Medulla oblongata (tissue), 1 donor: Measurements from ENCODE around the gene FRMPD4.
A peak's percentile ranks its signal among the peaks of the same experiment; 100 is the strongest.
"Not testable (repeated sequence)": the region's sequence is repeated elsewhere in the genome, so short reads cannot be mapped to it uniquely, and the experiment has no call there.

Experiments used
- DNase-seq: peaks from one replicate; pipeline ENCODE4 v3.0.0-alpha.2; 2015; ENCODE audit errors: extremely low spot score

FRMPD4 gene

DNA sequence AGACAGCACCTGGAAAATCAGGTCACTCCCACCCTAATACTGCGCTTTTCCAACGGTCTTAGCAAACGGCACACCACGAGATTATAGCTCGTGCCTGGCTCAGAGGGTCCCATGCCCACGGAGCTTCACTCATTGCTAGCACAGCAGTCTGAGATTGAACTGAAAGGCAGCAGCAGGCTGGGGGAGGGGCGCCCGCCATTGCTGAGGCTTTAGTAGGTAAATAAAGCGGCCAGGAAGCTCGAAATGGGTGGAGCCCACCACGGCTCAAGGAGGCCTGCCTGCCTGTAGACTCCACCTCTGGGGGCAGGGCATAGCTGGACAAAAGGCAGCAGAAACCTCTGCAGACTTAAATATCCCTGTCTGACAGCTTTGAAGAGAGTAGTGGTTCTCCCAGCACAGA is 399.8 kb downstream of the FRMPD4 start:
- DNase-seq: not testable (repeated sequence)

DNA sequence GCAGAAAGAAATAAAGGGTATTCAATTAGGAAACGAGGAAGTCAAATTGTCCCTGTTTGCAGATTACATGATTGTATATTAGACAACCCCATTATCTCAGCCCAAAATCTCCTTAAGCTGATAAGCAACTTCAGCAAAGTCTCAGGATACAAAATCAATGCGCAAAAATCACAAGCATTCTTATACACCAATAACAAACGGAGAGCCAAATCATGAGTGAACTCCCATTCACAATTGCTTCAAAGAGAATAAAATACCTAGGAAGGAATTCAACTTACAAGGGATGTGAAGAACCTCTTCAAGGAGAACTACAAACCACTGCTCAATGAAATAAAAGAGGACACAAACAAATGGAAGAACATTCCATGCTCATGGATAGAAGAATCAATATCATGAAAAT is 404.0 kb downstream of the FRMPD4 start:
- DNase-seq: not testable (repeated sequence)

DNA sequence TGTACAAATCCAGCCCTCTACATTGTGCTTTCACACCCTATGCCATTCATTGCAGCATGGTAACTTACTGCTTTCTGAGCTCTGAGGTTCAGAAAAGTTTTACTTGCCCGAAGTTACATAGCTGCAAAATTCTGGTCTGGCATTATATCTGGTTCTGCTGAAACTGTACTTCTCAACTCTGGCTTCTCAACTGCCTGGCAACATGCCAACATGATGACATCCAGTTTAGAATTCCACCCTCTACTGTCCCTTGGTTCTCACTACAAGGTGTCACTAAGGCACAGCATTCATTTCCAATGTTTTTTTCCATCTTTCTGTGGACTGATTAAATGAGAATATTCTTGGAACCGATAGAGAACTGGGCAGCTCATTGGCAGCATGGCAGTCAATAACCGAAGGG is 410.1 kb downstream of the FRMPD4 start:
- DNase-seq: no peak

DNA sequence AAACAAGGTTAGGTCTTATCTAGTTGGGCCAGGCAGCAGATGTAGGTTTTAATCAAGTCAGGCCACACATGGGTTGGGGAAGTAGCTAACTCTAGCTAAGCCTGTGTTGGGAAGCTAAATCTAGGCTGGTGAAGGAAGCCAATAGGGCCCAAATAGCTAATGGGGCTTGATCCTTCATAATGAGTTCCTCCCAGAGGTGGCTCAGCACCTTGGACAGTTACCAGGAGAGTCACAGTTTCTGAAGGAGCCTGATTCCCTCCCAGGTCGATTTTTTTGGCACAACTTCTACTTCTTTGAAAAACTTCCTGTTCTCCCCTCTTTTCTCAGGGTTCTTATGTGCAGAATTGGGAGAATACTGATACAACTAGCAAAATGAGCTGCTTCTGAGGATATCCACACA is 410.5 kb downstream of the FRMPD4 start:
- no peak for DNase-seq

DNA sequence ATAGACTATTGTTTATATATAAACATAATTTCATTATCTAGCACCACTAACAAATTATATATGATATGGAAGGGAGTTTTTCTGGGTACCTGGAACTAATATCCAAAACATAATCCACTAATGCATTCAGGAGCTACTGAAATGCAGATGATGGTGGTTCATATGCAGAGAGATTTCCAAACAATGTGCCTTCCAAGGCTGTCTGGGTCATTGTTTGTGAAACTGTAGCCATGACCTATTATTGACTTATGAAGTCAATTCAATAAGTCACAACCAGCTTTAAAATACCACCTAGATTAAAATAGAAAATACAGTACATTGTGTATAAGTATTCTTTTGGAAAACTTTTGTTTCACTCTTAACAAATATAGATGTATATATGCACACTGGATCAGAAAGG is 415.9 kb downstream of the FRMPD4 start:
- no peak for DNase-seq

DNA sequence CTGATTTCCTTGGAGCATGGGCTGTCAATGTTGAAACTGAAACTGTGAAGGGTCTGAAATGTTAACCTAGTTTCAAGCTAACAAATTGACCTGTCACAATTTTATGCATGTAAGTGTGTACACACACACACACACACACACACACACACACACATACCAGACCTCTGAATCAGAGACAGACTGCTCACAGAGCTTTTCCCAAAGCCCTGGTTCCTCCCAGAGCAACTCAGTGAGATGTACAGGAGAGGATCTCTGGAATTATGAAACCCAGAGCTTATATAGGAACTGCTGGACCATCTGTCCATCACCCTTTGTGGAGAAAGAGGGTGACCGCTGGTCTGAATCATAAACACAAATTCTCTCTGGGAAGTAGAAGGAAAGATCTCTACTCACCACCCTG is 424.8 kb downstream of the FRMPD4 start:
- no peak for DNase-seq

DNA sequence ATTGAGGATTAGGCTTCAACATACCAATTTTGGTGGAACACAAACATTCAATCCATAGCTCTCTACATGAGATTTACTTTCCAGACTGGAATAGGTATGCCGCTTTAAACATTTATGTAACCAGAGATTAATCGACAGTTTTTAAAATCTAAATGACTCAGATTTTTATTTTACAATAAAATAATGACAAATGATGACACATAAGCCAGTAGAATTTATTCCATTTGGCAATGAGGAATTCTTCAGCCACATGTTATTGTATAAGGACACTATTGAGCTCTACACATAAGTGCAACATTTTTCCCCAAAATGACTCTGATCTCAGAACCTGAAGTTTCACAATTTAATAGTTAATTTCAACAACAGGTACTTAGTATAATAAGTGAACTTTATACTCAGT is 425.9 kb downstream of the FRMPD4 start:
- no peak for DNase-seq

DNA sequence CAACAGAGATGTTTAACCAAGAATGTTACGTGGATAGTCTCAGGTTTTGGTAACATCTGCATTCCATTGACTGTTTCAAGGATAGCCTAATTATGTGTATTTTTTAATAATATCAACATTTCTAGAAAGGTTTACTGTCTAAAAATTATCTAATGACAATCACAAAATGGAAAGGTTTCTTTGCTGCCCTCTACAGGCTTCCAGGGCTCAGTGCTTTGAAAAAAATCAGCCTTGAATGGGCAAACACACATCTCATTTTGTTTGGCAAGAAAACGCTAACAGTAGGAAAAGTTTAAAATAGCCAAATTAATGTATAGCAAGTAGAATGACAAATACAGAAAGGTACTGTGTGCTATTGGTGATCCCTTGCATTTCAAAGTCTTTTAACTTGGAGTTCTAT is 429.6 kb downstream of the FRMPD4 start:
- DNase-seq: peak; percentile 2

DNA sequence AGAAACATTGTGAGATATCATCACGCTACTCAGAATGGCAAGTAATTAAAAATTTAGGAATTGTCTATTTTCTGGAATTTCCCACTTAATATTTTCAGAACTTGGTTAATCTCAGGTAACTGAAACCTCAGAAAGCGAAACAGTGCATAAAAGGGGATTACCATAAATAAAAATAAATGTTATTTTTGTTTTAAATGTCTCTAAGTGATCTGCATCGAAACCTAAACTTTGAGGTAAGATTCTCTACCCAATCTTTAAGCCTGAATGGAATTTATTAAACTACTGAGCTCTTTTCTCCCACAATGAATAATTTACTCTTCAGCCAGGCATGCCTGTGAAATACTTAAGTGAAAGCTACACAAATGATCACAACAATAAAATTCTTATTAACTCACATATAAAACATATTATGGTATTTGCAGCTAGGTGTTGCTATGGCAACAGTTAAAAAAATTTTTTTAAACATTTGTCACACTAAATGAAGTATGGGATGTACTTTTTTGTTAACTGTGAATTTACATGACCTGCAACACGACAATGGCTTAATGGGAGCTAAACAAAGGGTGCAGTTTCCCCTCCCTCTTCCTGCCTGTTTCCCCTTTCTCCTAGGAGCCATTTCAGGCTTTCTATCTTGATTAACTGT is 432.7 kb downstream of the FRMPD4 start:
- DNase-seq: no peak

DNA sequence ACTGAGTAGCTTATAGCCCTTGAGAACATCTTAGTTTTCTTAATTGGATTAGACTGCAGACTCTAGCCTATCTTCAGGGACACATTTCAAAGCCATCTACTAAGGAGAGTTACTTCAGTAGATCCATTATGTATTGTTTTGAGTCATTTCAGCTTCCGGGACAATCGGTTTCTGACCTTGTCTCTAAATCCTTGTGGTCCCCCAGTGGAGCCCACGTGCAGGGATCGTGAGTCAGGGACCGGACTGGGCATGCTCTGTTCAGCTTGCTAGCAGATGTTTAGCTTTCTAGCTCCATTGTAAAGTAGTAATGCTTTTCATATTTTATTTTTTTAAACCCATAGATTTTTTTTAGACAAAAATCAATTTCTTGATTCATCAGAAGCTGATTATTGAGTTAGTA is 441.0 kb downstream of the FRMPD4 start:
- no peak for DNase-seq

DNA sequence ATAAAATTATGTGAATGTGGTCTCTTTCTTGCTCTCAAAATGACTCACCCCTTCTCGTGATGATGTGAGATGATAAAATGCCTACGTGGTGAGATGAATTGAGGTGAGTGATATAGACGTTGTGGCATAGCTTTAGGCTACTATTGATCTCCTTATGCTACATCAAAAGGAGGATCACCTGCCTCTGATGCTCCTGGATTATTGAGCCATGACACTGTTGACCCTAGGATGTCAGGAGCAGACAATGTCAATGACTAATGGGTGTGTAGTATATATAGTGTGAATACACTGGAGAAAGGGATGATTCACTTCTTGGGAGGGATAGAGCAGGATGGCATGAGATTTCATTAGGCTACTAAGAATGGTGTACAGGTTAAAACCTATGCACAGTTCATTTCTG is 442.3 kb downstream of the FRMPD4 start:
- no peak for DNase-seq

DNA sequence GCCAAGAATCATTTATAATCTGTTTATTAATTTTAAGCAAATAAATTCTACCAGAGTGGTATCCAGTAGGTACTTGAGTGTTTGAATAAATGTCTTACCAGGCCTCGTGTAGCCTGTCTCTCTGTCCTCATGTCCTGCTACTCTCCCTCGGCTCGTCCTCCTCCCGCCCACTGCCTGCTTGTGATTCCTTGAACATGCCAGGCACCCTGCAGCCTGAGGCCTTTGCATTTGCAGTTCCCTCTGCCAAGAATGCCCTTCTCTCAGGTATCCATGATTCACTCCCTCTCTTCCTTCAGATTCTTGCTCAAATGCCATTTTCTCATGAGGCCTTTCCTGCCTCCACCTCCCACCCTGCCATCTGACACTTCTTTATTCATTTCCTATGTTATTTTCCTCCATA is 443.3 kb downstream of the FRMPD4 start:
- no peak for DNase-seq

DNA sequence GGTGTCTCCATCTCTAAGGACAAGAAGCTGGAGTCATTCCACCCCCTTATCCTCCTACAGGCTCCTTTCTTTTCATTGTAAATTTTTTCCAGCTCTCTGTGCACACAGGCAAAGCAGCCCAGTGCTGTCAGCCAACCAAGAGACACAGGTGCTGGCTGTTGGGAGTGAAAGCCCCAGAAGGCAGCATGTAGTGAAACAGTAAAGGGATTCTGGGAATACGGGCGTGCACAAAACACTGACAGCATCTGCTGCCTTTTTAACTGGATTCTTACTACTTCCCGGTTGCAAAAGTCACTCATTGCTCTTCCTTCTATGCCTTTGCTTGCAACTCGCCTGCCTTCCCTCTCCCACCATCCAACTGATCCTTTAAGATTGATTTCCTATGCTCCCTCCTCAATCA is 444.4 kb downstream of the FRMPD4 start:
- no peak for DNase-seq

DNA sequence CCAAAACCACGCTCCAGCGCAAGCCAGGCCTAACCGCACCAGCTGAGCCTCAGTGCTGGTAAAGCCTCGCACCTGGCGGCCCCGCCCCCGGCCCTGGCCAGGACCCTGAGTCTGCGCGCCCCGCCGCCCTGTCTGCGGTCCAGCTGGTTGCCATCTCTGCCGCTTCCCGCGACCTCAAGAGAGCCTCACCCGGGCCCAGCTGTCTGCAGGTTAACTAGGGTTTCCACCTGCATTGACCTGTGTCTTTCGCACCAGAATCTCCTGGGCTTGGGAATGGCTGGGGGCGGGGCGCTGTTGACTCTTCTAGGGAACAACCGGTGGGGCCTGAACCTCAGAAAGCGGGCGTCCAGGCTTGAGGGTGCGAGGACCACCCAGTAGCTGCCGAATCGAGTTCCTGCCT is 445.3 kb downstream of the FRMPD4 start:
- no peak for DNase-seq

DNA sequence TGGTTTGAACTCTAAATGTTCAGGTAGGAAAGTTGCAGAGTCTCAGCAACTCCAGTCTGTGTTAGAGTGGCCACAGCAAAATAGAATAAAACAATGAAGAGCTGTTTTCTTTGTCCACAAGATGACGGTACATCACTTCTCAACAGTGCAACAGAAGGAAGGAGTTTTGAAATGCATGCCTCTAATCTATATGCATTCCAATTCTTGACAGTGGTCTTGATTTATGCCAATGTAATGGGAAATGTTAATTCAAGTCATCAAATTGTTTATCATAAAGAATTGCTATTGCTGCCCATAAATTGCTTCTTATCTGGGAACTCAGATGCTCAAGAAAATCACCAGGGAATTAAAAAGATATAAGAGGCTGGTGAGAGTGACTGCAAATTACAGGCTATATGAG is 457.4 kb downstream of the FRMPD4 start:
- no peak for DNase-seq

DNA sequence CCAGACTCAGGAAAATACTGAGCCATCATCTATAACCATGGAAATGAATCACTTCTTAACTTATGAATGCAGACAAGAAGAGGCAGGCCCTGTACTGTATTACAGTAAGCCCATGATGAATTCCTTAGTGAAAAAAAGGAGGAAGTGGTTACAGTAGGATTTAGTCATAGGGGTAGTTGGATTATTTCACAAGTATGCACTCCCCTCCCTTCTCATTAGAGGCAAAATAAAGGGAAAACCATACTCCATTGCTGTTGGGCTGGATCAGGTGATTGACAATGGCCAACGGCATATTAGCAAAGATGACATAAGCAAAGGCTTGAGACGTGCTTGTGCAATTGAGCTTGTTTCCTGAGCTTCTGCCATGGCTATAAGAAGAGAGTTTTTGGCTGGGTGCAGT is 471.8 kb downstream of the FRMPD4 start:
- no peak for DNase-seq

DNA sequence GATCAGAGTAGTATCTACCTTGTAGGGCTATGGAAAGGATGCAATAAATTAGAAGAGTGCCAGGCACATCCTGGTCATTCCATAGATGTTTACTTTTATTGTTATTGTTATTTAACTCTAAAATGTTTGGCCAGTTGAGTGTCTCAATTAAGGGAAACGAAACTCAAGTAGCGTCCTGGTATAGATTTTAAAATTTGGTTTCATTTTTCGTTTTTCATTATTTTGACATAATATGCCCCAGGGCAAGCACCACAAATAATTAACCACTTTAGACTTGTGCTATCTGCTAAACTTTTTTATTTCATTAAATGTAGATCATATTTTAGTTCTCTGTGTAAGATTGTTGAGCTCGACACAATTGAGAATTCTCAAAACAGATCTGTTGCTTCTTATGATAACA is 473.2 kb downstream of the FRMPD4 start:
- no peak for DNase-seq

DNA sequence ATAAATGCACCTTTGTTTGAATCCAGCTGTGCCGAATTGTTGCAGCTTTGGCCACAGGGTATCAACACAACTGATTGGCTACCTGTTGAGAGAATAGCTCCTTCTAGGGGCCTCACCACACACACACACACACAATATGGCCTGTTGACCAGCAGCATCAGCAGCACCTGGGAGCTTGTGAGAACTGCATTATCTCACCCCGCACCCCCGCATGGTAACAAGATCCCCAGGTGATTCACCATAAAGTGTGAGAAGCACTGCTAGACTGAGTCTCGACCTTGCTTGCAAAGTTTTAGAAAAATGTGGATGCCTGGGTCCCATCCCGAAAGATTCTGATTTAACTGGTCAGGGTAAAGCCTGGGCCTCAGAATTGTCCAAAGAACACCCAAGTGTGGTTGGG is 476.0 kb downstream of the FRMPD4 start:
- DNase-seq: no peak

DNA sequence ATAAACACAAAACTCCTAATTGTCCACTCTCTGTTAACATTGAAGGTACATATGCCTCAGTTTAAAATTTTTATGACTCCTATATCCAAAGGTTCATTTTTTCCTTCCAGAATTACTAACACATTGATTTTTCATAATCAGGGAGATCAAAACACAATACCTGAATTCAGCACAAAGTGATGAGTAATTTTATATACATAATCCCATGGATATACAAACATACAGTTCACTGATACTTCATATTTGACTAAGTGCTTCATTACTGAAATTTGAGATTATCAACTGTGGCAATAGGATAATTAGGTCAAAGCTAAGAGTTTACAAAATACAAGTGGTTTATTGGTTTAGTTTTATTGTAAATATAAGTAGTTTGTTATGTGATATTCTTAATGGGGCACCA is 476.8 kb downstream of the FRMPD4 start:
- DNase-seq: no peak

DNA sequence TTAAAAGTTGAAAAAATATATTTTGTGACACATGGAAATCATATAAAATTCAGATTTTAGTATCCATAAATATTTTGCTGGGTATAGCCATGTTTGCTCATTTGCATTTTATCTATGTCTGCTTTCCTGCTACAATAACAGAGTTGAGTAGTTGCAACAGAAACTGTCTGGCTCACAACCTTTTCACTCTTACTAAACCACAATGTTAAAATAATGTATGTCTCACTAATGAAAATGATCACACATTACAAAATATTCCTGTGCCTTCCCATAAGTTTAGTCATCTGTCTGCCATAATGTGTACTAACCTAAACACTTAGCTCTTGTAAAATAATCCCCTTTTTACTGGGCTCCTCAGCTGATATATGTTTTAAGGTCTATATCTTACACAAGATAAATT is 479.0 kb downstream of the FRMPD4 start:
- no peak for DNase-seq

DNA sequence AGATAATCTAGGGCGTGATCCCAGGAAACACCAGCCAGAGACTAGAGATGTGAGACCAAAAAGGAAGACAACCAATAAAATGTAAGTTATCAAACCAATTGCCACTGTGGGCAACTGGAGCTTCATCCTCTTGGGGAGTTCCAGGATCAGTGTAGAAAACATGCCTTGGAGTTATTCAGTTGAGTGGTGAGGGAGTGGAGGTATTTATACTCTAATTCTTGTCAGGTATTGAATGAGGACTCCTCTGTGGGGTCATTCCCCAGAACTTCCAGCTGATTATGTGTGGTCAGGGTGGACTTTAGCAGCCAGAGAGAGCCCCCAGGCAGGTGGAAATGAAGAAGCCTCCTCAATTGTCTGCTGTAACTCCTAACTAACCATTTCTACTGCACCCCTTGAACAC is 509.0 kb downstream of the FRMPD4 start:
- DNase-seq: no peak

DNA sequence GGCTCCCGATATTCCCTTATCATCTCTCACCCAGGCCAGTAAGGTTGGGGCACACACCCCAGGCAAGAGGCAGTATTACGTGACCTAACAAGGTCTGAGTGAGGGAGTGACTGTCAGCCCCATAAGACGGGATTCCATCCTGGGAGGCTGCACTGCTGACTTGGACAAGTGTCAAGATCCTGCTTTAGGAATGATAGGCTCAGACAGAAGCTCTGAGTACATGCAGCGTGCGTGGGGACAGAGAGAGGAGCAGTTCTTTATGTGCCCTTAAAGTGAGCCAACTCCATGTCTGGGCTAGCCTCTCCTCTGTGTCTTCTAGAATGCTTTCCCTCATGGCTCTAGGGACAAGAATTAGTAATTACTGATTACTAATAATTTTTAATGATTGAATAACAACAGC is 510.7 kb downstream of the FRMPD4 start:
- DNase-seq: no peak

DNA sequence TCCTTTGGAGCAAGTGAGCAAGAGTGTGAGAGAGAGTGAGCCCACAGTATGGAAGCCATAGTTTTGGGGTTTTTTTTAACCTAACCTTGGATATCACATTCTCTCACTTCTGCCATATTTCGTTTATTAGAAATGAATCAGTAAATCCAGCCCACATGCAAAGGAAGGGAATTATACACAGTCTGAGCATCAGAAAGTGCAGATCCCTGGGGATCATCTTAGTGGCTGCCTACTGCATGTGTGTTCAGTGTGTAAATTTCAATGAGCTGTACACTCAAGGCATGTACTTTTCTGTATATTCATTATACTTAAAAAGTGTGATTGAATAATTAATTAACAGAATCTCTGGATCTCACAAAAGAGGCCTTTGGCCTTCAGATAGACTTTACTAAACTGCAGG is 519.2 kb downstream of the FRMPD4 start:
- no peak for DNase-seq

DNA sequence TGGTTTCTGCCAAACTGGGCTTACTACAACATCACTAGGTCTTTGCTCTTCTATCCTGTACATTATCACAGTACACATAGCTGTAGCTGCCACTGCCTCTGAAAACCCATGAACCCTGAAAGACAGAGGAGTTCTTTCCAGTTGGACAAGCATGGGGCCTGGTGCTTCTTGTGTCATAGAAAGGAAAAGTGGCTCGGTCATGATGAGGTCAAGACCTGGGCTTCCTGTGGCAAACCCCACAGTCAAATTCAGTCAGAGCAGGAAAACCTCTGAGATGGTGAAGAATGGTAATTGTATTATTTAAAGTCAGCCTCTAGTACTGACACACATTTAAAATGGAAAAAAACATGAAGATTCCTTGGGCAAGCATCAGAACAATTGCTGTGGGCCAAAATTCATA is 519.6 kb downstream of the FRMPD4 start:
- no peak for DNase-seq

DNA sequence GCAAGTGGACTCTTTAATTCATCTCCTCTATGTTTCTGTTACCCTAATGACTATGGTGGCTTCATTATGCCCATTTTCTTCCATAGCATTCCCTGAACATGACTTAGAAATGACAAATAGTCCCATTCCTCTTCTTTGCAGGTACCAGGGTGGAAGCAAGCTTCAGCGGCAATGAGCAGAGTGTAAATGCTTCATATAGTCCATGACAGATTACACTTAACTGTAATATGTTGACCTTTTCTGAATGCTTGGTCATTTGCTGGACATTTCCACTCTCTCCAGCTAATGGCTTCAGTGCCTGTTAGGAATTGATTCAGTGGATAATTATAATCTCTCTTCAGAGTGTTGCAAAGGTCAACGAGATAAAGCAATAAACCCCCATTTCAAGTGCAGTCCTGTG is 523.2 kb downstream of the FRMPD4 start:
- DNase-seq: no peak
